ENCODE results near the gene GYS2. TPM values are rescaled to one million over a fixed set of nuclear protein-coding genes. Genes with fewer than 3 reads are reported as not detected.

GYS2 gene
- total and polyA plus RNA-seq, 4 donors, result 15.5 to 86.8 (median 34.1) TPM

GRCh38 chr12:21606175-21606574 is 1.5 kb upstream of the GYS2 start:
- 30% methylated on average over 1 of the region's 1 CpG for WGBS
- no peak overlapping the region for H3K27ac ChIP-seq (ENCODE audit: low read depth in 1 of 2, low read length in 2 of 2)
- H3K9me3 ChIP-seq (ENCODE audit: control insufficient read depth in 4 of 4, low read length in 3 of 4), result no peaks in the 10 kb centered on the region
- no peak overlapping the region for H3K9ac ChIP-seq (ENCODE audit: low read depth in 1 of 2, low read length in 2 of 2)
- DNase-seq (ENCODE audit: low spot score), result no peak
- no peaks in the 10 kb centered on the region for H3K27me3 ChIP-seq (ENCODE audit: control insufficient read depth in 4 of 4, insufficient read depth in 4 of 4, low read length in 3 of 4)
- TF ChIP-seq FOXA2 (IDR thresholded peaks at IDR 0.05), result no peak
- TF ChIP-seq REST (IDR thresholded peaks at IDR 0.05), result no peak
- no peak for TF ChIP-seq MAX (IDR thresholded peaks at IDR 0.05)
- no peak for TF ChIP-seq JUND (IDR thresholded peaks at IDR 0.05)
- no peak for TF ChIP-seq TAF1 (conservative IDR thresholded peaks at IDR 0.05)
- TF ChIP-seq GABPA (IDR thresholded peaks at IDR 0.05 in 1 of 2, conservative IDR thresholded peaks at IDR 0.05 in 1 of 2), result no peak
- TF ChIP-seq FOXA1 (IDR thresholded peaks at IDR 0.05), result no peak
- TF ChIP-seq HNF4G (IDR thresholded peaks at IDR 0.05), result no peak
- TF ChIP-seq ATF3 (IDR thresholded peaks at IDR 0.05), result no peak
- no peak for TF ChIP-seq NR2F2 (IDR thresholded peaks at IDR 0.05)
- TF ChIP-seq ZBTB33 (IDR thresholded peaks at IDR 0.05), result no peak
- TF ChIP-seq HNF4A (conservative IDR thresholded peaks at IDR 0.05), result no peak
- no peak for TF ChIP-seq RXRA (IDR thresholded peaks at IDR 0.05)
- no peak for TF ChIP-seq SP1 (IDR thresholded peaks at IDR 0.05)
- TF ChIP-seq EGR1 (IDR thresholded peaks at IDR 0.05; ENCODE audit: low read depth in 2 of 2), result no peak
- TF ChIP-seq RAD21 (IDR thresholded peaks at IDR 0.05), result no peak
- TF ChIP-seq CTCF (IDR thresholded peaks at IDR 0.05; ENCODE audit: low read depth, low read length, missing input control), result no peak
- TF ChIP-seq YY1 (IDR thresholded peaks at IDR 0.05), result no peak
- H3K4me3 ChIP-seq (ENCODE audit: low read depth in 1 of 3, low read length in 3 of 3), result no peak overlapping the region
- no peaks in the 10 kb centered on the region for H3K36me3 ChIP-seq (ENCODE audit: control insufficient read depth in 4 of 4, insufficient read depth in 3 of 4, low read depth in 1 of 4, low read length in 3 of 4)
- H3K4me1 ChIP-seq (ENCODE audit: control insufficient read depth in 4 of 4, insufficient read depth in 4 of 4, low read length in 3 of 4), result peaks cover 0 to 11% (median 6%) of the 10 kb centered on the region in 4 donors

Measured in liver (tissue), 9 donors.